Measurements from ENCODE around the gene SESN1. TPM values are rescaled to one million over a fixed set of nuclear protein-coding genes. Genes with fewer than 3 reads are reported as not detected.
A peak's percentile ranks its signal among the peaks of the same experiment; 100 is the strongest.

Gene SESN1
- total RNA-seq, 2 experiments from 2014 or later: 10.8 to 13.8 TPM

GRCh38 chr6:108942556-108943492 lies 151.8 kb downstream of the SESN1 start:
- H3K27ac ChIP-seq (ENCODE audit: low read depth, low read length, poor library complexity, severe bottlenecking): no peak overlapping the region
- DNase-seq (ENCODE audit: low spot score): peak; percentile 57
- H3K79me2 ChIP-seq (ENCODE audit: insufficient read depth, low read depth, low read length): no peaks in the 10 kb centered on the region
- H3K4me1 ChIP-seq (ENCODE audit: insufficient read depth, low read length, poor library complexity, severe bottlenecking): peaks cover 20% of the 10 kb centered on the region
- ChIA-PET POLR2A (interaction anchor here (0.7 to 2.4 kb wide), 4 partner anchors 15 to 128 kb away, joined by 3 to 8 read pairs (median 3); no protein-coding TSS in a partner anchor), CTCF (ENCODE audit: unreplicated experiment) (interaction anchor here (1.1 kb wide), 1 partner anchor 14 kb away, joined by 4 read pairs; no protein-coding TSS in a partner anchor)
- intact Hi-C loops (cut with micrococcal nuclease; ENCODE audit: unreplicated experiment): no loop called here
- peak overlapping the region; percentile 59 for H3K4me2 ChIP-seq (ENCODE audit: low read length)
- BruUV-seq (replicated peaks): no TSS peak
- no peaks in the 10 kb centered on the region for H4K20me1 ChIP-seq (ENCODE audit: insufficient read depth, low read length)
- H3K4me3 ChIP-seq (ENCODE audit: low read depth, low read length, poor library complexity, severe bottlenecking): peak overlapping the region; percentile 23
- H3K9me3 ChIP-seq (ENCODE audit: low read length): no peaks in the 10 kb centered on the region
- H3K36me3 ChIP-seq (ENCODE audit: insufficient read depth, low read length): no peaks in the 10 kb centered on the region
- no peaks in the 10 kb centered on the region for H3K9me2 ChIP-seq (ENCODE audit: insufficient read depth, low read length)
- H2AFZ ChIP-seq (ENCODE audit: low read length): peak overlapping the region; percentile 86
- TF ChIP-seq CTCF (conservative IDR thresholded peaks at IDR 0.05; ENCODE audit: low read length) (no peak), EZH2phosphoT487 (IDR thresholded peaks at IDR 0.05; ENCODE audit: borderline replicate concordance, low read depth, low read length) (no peak)

- no peaks in the 10 kb centered on the region for H4K20me1 ChIP-seq (ENCODE audit: insufficient read depth, low read length)
- ChIA-PET CTCF (ENCODE audit: unreplicated experiment) (no interaction called here), POLR2A (interaction anchor here (0.7 to 1.1 kb wide), 3 partner anchors 17 to 1690 kb away, joined by 3 read pairs; no protein-coding TSS in a partner anchor)
- no peaks in the 10 kb centered on the region for H3K36me3 ChIP-seq (ENCODE audit: insufficient read depth, low read length)
- no peak overlapping the region for H3K27ac ChIP-seq (ENCODE audit: low read depth, low read length, poor library complexity, severe bottlenecking)
- no peaks in the 10 kb centered on the region for H3K79me2 ChIP-seq (ENCODE audit: insufficient read depth, low read depth, low read length)
- no peak for TF ChIP-seq CTCF (conservative IDR thresholded peaks at IDR 0.05; ENCODE audit: low read length)
- TF ChIP-seq EZH2phosphoT487 (IDR thresholded peaks at IDR 0.05; ENCODE audit: borderline replicate concordance, low read depth, low read length): no peak
- intact Hi-C loops (cut with micrococcal nuclease; ENCODE audit: unreplicated experiment): no loop called here
- DNase-seq (ENCODE audit: low spot score): no peak
- H2AFZ ChIP-seq (ENCODE audit: low read length): peak overlapping the region; percentile 86; the same call in 1 of the 2 replicates
- no peak overlapping the region for H3K4me2 ChIP-seq (ENCODE audit: low read length)
- BruUV-seq (replicated peaks): no TSS peak
- no peak overlapping the region for H3K4me3 ChIP-seq (ENCODE audit: low read depth, low read length, poor library complexity, severe bottlenecking)
- no peaks in the 10 kb centered on the region for H3K9me3 ChIP-seq (ENCODE audit: low read length)
- H3K9me2 ChIP-seq (ENCODE audit: insufficient read depth, low read length): no peaks in the 10 kb centered on the region
- H3K4me1 ChIP-seq (ENCODE audit: insufficient read depth, low read length, poor library complexity, severe bottlenecking): peaks cover 24% of the 10 kb centered on the region
These were observed 152.8 kb downstream of the SESN1 start for GRCh38 chr6:108941859-108942258.

Measured in OCI-LY7 (cell line).